HG03039 (cell line): Measurements from ENCODE around the gene SUSD2.
"Not testable (repeated sequence)": the region's sequence is repeated elsewhere in the genome, so short reads cannot be mapped to it uniquely, and the experiment has no call there.

Experiments used
- ATAC-seq: cut with Tn5 transposase; IDR thresholded peaks from one replicate; pipeline ENCODE4 v1.9.1; 2021; ENCODE audit warnings: mild to moderate bottlenecking, moderate library complexity; ENCODE audit not compliant: unreplicated experiment

Gene SUSD2

DNA sequence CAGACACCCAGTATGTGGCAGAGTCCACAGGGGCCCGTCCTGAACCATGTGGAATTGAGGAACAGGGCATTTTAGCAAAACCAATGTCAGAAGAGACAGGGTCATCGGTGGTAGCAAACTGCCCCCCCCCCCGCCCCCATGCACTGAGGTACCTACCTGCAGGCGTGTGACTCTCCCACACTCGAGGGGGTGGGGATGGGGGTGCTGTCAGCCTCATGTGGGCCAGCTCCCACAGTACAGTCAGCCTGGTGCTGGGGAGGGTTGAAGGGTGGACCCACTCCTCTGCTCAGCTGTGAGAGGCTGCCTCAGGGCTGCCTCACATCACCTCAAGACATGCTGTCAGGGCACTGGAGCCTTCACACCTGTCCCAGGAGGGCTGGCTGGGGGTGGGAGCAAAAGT, 10.7 kb upstream of the SUSD2 start:
- no peak for ATAC-seq

DNA sequence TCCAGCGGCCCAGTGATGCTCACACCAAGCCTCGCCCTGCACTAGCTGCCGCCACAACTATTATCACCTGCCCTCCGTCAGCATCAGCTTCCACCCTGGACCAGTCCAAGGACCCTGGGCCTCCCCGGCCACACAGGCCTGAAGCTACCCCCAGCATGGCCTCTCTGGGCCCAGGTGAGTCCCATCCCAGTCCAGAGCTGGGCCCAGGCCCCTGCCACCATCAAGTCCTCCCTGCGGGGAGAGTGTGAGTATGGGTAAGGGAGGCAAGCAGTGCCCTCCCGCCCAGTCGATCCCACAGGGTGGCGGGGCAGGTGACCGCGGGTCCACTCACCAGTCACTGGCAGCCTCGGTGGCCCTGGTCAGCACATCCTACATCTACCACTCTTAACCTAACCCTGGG, 9.5 kb upstream of the SUSD2 start:
- ATAC-seq = no peak

DNA sequence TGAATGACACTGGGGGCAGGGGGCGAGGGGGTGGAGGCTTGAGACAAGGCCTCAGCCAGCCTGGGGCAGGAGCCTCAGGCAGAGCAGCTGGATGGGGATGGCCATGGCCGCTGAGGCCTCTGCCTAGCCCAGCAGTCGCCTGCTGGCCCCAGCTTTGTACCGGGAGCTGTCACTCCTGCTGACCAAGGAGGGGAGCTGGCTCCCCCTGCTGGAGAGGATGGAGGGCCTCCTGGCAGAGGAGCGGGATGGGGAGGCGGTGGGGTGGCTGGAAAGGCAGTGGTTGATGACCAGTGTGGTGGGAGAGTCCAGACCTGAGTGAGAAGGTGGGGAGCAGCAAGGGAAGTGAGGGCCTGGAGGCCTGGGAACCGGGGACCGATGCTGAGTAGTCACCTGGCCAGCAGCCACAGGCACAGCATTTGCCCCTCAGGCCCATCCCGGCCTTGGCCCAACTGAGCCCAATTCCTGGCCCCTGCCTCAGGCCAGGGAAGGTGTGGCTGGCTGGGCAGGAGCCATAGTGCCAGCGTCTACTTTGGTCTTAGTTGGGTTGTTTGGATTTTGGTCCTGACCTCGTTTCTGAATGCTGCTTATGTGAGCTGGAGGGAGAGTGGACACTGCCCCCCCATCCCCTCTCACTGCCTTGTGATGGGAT, 6.0 kb upstream of the SUSD2 start:
- ATAC-seq = no peak

DNA sequence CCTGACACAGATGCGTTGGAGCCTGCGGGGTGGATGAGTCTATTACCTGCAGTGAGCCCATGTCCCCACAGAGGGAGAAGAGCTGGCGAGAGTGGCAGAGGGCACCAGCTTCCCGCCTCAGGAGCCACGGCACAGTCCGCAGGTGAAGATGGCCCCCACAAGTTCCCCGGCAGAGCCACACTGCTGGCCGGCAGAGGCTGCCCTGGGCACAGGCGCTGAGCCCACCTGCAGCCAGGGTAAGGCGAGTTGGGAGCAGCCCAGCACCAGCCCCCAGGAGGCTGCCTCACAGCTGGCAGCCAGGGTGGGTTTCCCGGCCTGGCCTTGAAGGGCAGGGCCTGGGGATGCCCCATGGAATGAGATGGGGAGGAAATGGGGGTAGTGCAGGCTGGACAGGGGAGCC, 5.2 kb upstream of the SUSD2 start:
- ATAC-seq = no peak

DNA sequence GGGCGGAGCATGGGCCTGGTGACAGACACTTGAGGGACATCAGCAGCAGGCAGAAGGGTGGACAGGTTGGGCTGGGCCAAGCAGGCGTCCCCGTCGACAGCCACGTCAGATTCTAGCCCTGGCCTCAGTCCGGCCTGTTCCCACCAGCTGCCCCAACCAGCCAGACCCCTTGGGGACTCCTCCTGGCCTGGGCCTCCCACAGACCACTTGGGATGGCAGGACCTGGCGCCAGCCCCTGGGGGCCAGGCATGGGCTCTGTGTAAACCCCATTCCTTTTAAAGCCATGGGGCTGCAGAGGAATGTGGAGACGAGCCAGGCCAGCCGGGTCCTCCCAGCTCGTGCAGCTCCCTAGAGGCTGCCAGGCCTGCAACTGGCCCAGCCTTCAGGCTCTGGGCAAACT, 4.7 kb upstream of the SUSD2 start:
- no peak for ATAC-seq

DNA sequence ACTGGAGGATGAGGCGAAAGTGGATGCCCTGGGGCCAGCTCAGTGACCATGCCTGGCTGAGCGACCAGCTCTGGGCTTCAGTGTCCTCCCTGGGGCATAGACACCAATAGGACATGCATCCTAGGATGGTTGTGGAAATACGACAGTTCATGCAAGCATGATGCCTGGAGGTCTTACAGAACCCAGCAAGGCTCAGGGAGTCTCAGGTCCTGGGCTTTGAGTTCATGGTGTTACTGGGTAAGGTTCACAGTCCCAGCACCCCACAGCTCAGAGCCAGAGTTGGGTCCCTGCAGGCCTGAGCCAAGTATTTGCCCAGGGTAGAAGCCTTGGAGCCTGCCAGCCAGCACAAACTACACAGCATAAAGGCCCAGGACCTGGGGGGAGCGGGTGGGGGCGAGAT, 4.2 kb upstream of the SUSD2 start:
- no peak for ATAC-seq

GRCh38 chr22:24177456-24177855, 3.8 kb upstream of the SUSD2 start:
- ATAC-seq = no peak

- ATAC-seq = no peak
Observed at GRCh38 chr22:24178021-24178431, 3.3 kb upstream of the SUSD2 start.

DNA sequence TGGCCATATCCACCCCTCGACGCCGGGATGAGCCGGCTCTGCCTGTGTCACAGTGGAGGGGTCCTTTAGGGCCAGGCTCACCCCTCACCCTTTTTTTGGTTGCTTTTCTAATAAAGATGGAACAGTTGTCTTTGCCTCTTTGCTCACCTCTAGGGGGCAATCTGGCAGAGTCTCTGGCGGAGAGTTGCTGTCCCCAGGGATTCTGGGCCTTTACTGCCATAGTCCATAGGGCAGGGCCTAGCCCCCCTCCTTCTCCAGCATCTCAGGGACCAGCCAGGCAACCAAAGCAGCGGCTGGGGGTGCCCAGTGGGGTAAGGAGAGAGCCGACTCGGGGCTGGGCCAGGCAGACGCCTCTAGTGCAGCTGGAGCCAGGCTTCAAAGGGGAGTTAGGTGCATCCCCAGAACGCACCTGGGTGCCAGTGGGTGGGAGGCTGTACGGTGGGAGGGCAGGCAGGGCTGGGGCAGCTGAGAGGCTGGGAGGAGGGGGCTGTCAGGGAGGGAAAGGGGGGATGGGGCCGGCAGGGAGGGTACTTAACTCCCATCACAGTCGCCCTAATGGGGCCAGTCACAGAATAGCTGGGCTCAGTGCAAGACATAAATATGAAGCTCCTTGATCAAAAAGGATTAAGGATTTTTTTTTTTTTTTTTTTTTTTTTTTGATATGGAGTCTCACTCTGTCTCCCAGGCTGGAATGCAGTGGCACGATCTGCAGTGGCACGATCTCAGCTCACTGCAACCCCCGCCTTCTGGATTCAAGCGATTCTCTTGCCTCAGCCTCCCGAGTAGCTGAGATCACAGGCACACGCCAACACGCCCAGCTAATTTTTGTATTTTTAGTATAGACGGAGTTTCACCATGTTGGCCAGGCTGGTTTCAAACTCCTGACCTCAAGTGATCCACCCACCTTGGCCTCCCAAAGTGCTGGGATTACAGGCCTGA, 2.5 kb upstream of the SUSD2 start:
- ATAC-seq = no peak

DNA sequence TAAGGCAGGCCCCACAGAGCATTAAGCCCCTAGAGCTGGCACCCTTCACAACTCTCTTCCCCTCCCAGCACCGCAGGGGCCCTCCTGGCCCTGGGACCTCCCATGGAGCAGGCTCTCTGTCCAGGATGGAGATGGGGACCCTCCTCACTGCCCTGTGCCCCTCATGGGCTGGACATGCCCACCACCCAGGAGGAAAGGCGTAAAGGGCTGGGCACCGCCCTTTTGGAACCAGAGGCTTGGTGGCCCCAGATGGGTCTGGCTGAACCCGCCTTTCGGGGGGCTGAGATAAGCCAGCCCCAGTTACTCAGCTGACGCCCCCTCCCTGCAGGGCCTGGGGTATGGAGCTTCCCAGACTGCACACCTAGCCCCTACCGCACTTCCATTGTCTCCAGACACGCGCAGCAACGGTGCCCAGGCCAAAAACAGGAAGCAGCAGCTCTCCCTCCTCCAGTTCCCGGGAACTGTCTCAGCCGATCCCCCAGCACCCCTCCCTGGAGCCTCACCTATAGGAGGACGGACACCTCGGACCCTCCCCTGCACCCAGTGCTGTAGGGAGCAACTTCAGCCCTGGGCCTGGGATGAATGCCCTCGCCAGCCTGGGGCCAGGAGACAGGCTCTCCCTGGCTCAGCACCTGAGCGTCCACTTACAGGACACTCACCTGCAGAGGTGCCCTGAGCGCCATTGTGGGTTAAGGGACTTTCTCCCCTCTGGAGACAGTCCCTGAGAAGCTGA, 1.6 kb upstream of the SUSD2 start:
- no peak for ATAC-seq

- ATAC-seq = no peak
Observed at GRCh38 chr22:24180316-24181087, 785 bp upstream of the SUSD2 start.

DNA sequence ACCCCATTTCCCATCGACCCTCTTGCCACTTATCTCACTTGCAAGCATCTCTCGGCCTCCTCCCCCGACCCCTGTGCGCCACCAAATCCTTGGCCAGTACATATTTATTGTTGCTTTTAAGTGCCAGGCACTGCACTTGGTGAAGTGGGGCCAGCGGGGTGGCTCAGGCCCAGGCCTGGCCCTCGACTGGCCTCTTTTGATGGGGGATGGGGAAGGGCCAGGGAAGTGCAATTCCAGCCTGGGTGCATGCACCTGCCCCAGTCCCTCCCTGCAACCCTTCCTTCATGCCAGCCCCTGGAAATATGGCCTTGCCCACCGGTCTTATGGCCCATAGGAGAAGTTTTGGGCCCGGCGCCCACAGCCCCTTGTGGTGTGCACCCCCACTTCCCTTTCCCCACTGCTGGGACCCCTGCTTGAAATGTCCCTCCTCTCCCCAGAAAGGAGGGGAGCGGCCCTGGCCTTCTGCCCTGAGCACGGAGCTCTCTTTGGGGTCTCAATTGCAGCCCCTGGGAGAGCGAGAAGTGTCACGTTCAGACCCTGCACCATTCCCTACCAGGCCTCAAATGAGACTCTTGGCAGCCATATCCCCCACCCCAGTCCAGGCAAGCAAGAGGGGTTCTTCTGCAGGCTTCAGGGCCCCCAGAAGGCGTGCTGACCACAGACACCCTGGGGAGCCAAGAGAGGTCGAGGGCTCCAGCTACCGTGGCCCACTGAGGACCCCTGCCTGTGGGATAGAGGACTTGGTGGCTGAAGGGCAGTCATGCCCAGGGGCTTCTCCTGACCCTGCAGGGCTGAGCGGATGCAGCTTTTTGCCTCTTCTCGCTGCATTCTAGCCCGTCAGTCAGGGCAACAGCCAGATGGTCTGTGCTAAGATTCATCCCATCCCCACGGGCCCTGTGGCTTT, 961 bp downstream of the SUSD2 start:
- no peak for ATAC-seq

DNA sequence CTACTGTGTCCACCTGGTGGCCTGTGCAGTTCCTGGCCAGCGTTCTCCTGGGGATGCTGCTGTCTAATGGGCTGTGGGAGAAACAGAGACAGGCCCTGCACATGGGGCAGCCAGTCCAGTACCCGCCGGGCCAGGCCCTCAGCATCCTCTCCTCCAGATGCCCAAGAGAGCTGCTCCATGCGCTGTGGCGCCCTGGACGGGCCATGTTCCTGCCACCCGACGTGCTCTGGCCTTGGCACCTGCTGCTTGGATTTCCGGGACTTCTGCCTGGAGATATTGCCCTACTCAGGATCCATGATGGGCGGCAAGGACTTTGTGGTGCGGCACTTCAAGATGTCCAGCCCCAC, 1.6 kb downstream of the SUSD2 start:
- ATAC-seq = not testable (repeated sequence)

DNA sequence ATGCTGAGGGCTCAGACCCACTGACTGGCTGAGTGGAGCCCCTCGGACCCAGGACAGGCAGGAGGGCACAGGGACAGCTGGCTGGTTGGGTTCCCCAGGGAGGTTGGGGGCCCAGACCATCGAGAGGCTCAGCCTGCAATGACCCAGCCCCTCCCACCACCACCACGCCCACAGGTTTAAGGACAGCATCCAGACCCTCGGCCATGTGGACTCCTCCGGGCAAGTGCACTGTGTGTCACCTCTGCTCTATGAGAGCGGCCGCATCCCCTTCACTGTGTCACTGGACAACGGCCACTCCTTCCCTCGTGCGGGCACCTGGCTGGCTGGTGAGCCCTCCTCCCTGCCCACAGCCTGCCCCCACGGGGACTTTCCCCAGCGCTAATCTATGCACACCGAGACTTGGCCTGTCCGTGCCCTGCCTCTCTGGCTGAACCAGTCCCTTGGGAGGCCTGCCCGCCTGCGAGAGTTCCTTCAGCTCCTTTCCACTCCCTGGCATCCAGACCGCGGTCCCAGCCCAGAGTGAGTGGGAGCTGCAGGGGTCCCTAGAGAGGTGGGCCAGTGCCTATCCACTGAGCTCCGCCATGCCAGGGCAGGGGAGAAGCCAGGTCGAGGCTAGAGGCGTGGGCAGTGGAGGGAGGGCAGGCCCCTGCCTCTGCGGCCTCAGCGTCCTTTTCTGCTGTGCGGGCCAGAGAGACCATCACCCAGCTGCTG, 2.2 kb downstream of the SUSD2 start:
- ATAC-seq = no peak

- ATAC-seq = no peak
Observed at GRCh38 chr22:24184057-24184798, 2.9 kb downstream of the SUSD2 start.

GRCh38 chr22:24185001-24185500, 3.8 kb downstream of the SUSD2 start:
- no peak for ATAC-seq

DNA sequence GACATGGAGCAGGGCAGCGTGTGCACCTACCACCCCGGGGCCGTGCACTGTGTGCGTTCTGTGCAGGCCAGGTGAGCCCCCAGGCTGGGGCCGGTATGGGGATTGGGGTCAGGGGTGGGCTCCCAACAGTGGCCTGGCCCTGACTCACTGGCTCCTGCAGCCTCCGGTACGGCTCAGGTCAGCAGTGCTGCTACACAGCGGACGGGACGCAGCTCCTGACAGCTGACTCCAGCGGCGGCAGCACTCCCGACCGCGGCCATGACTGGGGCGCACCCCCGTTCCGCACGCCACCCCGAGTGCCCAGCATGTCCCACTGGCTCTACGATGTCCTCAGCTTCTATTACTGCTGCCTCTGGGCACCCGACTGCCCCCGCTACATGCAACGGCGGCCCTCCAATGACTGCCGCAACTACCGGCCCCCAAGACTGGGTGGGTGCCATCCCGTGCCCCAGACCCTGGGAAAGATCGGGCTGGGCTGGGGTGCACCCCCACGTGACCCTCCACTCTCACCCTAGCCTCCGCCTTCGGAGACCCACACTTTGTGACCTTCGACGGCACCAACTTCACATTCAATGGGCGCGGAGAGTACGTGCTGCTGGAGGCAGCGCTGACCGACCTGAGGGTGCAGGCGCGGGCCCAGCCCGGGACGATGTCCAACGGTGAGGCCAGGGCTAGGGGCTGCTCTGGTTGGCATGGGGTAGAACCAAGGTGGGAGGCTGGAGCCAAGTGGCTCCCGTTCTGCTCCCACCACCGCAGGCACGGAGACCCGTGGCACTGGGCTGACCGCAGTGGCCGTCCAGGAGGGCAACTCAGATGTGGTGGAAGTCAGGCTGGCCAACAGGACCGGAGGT, 4.4 kb downstream of the SUSD2 start:
- ATAC-seq = no peak

GRCh38 chr22:24186352-24186740, 5.1 kb downstream of the SUSD2 start:
- ATAC-seq = no peak
